HepG2 (cell line): ENCODE results near the gene CAPZB. TPM values are rescaled to one million over a fixed set of nuclear protein-coding genes. Genes with fewer than 3 reads are reported as not detected.
A peak's percentile ranks its signal among the peaks of the same experiment; 100 is the strongest.

Experiments
- ATF6 ChIP-seq: sonication (generic); formaldehyde crosslinking; conservative IDR thresholded peaks from 2 replicates; pipeline ENCODE4 v1.4.0; 2020; ENCODE audit warnings: missing genetic modification reagents
- ELF3 ChIP-seq: IDR thresholded peaks from 2 replicates; pipeline ENCODE4 v1.6.1; 2016; ENCODE audit warnings: missing genetic modification reagents, missing compliant biosample characterization
- ETV5 ChIP-seq: IDR thresholded peaks from 2 replicates; pipeline ENCODE4 v1.6.1; 2018; ENCODE audit warnings: missing biosample characterization, missing genetic modification reagents, inconsistent platforms, borderline replicate concordance
- GATAD2A ChIP-seq: IDR thresholded peaks from 2 replicates; pipeline ENCODE4 v1.6.1; 2016
- GTF3A ChIP-seq: sonication (generic); formaldehyde crosslinking; conservative IDR thresholded peaks from 2 replicates; pipeline ENCODE4 v1.4.0; 2020; ENCODE audit warnings: mild to moderate bottlenecking, missing genetic modification reagents
- HIVEP1 ChIP-seq: sonication (generic); formaldehyde crosslinking; IDR thresholded peaks from 2 replicates; pipeline ENCODE4 v1.4.0; 2020; ENCODE audit warnings: mild to moderate bottlenecking, missing genetic modification reagents
- HOXD1 ChIP-seq: sonication (generic); formaldehyde crosslinking; IDR thresholded peaks from 2 replicates; pipeline ENCODE4 v1.5.0; 2020; ENCODE audit warnings: missing genetic modification reagents
- MAFK ChIP-seq, 2 experiments: IDR thresholded peaks in 1 of 2; conservative IDR thresholded peaks in 1 of 2; 2 replicates each; pipeline ENCODE4 v1.6.1; 2011; ENCODE audit warnings: improper control_type of control experiment in 2 of 2, low read length in 2 of 2
- MIER3 ChIP-seq: IDR thresholded peaks from 2 replicates; pipeline ENCODE4 v1.6.1; 2016; ENCODE audit warnings: missing compliant biosample characterization, borderline replicate concordance
- NAIF1 ChIP-seq: sonication (generic); formaldehyde crosslinking; IDR thresholded peaks from 2 replicates; pipeline ENCODE4 v1.5.0; 2020; ENCODE audit warnings: mild to moderate bottlenecking, missing genetic modification reagents, borderline replicate concordance
- NCOR1 ChIP-seq: fragments of 200-600 bp; sonication (generic); IDR thresholded peaks from 2 replicates; pipeline ENCODE4 v1.7.0; 2017; ENCODE audit warnings: antibody characterized with exemption, low read length, borderline replicate concordance
- TFDP1 ChIP-seq: IDR thresholded peaks from 2 replicates; pipeline ENCODE4 v1.6.1; 2016; ENCODE audit warnings: missing compliant biosample characterization, missing genetic modification reagents, borderline replicate concordance
- XBP1 ChIP-seq: sonication (generic); formaldehyde crosslinking; IDR thresholded peaks from 2 replicates; pipeline ENCODE4 v1.5.0; 2020; ENCODE audit warnings: missing genetic modification reagents
- YEATS2 ChIP-seq: sonication (generic); formaldehyde crosslinking; IDR thresholded peaks from 2 replicates; pipeline ENCODE4 v1.4.0; 2020; ENCODE audit warnings: missing genetic modification reagents, borderline replicate concordance
- ZBED4 ChIP-seq: sonication (generic); formaldehyde crosslinking; IDR thresholded peaks from 2 replicates; pipeline ENCODE4 v1.4.0; 2020; ENCODE audit warnings: missing genetic modification reagents, borderline replicate concordance
- ZNF264 ChIP-seq: sonication (generic); formaldehyde crosslinking; IDR thresholded peaks from 2 replicates; pipeline ENCODE4 v1.4.0; 2020; ENCODE audit warnings: missing genetic modification reagents
- ZNF580 ChIP-seq: IDR thresholded peaks from 2 replicates; pipeline ENCODE4 v1.6.1; 2016; ENCODE audit warnings: low read depth, borderline replicate concordance
- ZSCAN12 ChIP-seq: sonication (generic); formaldehyde crosslinking; IDR thresholded peaks from 2 replicates; pipeline ENCODE4 v1.9.0; 2021; ENCODE audit warnings: mild to moderate bottlenecking, missing genetic modification reagents
- polyA plus RNA-seq, 8 experiments: library from polyadenylated mRNA; depleted of rRNA in 3 of 8; stranded (reverse) in 7 of 8; unstranded in 1 of 8; fragments of >200 nt; fragmentation: Illumina TruSeq in 4 of 8; extraction: Trizol in 4 of 8; gene quantifications; 2 replicates each; pipeline versions ENCODE4 v1.2.1 to v1.2.3, GENCODE V29; 2011 to 2016; ENCODE audit warnings: low read depth in 4 of 8, missing spikeins in 1 of 8, mixed read lengths in 1 of 8; ENCODE audit not compliant: insufficient read depth in 1 of 8
- total RNA-seq, 5 experiments: library from RNA; depleted of rRNA; stranded (reverse); fragments of >200 nt; fragmentation: Illumina TruSeq; extraction: Trizol; gene quantifications; 2 replicates each; pipeline ENCODE4 v1.2.3, GENCODE V29; 2016; ENCODE audit warnings: low read depth in 1 of 5

The CAPZB gene
- total and polyA plus RNA-seq, 2 of the 13 experiments (the other 11 are each of a cell fraction or from before 2014, with no cell fraction given): 58.9 to 76.9 TPM

GRCh38 chr1:19436716-19437476 lies 48.4 kb downstream of the CAPZB start (continued):
- TF ChIP-seq ZBED4 (no peak), XBP1 (CRISPR knock-in tag) (no peak), GATAD2A (peak; percentile 96), ATF6 (CRISPR knock-in tag) (no peak), TFDP1 (CRISPR knock-in tag) (no peak), GTF3A (no peak), NAIF1 (CRISPR knock-in tag) (no peak), HOXD1 (CRISPR knock-in tag) (no peak), ETV5 (peak; percentile 74; the same call in 1 of the 2 replicates), ZSCAN12 (CRISPR knock-in tag) (no peak), MAFK (conservative IDR thresholded peaks at IDR 0.05 in 1 of 2, IDR thresholded peaks at IDR 0.05 in 1 of 2; ENCODE audit: low read length in 2 of 2) (peak; percentile 73 to 83; a peak in 3 of 4 replicates), YEATS2 (no peak; the same call in 1 of the 2 replicates), ZNF264 (CRISPR knock-in tag) (peak; percentile 61; the same call in 1 of the 2 replicates), HIVEP1 (CRISPR knock-in tag) (no peak), ELF3 (CRISPR knock-in tag) (peak; percentile 97), ZNF580 (CRISPR knock-in tag) (no peak; the same call in 1 of the 2 replicates), MIER3 (CRISPR knock-in tag) (0 out of 2 replicates have a peak, but pooled peaks have one; percentile 66), NCOR1 (peak; percentile 77; the same call in 1 of the 2 replicates)
